HG02970 (cell line): ENCODE results near the gene PDGFA.

ENCODE experiments used
- ATAC-seq: cut with Tn5 transposase; IDR thresholded peaks from one replicate; pipeline ENCODE4 v1.9.1; 2021; ENCODE audit warnings: mild to moderate bottlenecking, moderate library complexity, moderate number of reproducible peaks; ENCODE audit not compliant: unreplicated experiment, low FRiP score

The PDGFA gene

DNA sequence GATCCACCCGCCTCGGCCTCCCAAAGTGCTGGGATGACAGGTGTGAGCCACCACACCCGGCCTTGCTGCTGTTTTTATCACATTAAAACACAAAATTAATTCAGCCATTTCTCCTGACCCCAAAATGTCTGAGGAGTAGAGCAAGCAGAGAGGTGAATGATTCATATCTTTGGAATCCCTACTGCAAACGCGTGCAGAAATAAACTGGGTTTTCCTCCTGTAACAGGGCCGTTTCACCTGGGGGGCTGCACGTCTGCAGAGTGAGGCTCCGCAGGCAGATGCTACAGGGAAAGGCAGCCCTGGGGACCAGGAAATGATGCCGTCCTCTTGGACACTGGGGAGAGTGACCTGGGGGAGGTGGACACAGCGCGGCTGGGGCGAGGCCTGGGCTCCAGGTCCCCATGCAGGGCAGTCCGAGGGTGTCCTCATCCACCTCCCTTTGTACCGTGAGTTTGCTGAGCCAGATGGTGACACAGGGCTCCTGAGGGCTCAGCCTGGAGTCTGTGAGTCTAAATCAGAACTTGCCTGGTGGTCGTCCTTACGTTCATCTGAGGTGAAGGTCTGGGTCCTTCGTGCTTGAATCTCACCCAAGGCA lies 41.9 kb downstream of the PDGFA start:
- ATAC-seq, result no peak

DNA sequence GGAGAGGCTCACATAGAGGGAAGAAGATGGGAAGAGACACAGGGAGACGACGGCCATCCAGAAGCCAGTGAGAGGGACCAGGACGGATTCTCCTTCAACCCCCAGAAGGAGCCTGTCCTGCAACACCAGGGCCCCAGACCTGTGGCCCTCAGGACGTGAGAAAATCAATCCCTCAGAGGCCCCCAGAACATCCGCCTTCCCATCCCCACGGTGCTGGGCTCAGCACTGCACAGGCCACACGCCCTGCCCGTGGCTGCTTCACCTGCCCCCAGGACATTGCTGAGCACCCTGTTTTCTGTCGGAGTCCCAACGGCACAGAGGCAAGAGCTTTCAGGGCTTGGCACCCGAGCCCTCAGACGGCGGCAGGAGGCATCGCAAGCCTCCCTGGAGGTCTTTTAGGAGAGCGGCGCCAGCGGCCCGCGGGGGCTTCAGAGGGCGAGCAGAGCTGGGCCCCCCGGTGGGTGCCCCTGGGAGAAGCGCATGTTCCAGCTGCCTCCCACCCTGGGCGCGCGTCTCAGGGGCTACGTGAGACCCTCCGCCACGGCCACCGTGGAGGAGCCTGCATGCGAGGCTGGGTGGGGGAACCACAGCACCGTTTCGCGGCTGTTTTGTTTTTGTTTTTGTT lies 42.8 kb downstream of the PDGFA start:
- no peak for ATAC-seq

DNA sequence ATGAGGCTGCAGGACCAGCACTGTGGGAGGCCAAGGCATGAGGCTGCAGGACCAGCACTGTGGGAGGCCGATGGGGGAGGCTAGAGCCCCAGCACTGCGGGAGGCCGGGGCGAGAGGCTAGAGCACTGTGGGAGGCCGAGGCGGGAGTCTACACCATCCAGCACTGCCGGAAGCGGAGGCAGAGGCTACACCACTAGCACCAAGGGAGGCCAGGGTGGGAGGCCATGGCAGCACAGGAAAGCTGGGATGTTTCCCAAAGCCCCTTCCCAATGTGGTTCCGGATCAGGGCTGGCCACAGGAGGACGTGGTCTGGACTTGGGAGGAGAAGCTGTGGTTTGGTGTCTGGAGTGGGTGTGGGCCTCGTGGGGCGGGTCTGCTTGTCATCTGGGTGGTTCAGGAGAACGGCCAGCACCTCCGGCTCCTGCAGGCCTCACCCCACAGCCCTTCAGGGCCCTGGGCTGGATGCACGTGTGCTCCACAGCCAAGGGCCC lies 43.6 kb downstream of the PDGFA start:
- ATAC-seq, result no peak

DNA sequence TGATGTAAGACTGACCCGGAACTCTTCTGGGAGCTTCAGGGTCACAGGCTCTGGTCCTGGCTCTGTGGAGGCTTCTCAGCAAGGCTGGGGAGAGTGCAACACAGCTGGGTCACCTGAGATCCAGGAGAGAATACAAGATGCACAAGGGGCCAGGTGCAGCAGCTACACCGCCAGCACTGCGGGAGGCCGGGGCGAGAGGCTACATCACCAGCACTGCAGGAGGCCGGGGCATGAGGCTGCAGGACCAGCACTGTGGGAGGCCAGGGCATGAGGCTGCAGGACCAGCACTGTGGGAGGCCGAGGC lies 44.3 kb downstream of the PDGFA start:
- no peak for ATAC-seq

DNA sequence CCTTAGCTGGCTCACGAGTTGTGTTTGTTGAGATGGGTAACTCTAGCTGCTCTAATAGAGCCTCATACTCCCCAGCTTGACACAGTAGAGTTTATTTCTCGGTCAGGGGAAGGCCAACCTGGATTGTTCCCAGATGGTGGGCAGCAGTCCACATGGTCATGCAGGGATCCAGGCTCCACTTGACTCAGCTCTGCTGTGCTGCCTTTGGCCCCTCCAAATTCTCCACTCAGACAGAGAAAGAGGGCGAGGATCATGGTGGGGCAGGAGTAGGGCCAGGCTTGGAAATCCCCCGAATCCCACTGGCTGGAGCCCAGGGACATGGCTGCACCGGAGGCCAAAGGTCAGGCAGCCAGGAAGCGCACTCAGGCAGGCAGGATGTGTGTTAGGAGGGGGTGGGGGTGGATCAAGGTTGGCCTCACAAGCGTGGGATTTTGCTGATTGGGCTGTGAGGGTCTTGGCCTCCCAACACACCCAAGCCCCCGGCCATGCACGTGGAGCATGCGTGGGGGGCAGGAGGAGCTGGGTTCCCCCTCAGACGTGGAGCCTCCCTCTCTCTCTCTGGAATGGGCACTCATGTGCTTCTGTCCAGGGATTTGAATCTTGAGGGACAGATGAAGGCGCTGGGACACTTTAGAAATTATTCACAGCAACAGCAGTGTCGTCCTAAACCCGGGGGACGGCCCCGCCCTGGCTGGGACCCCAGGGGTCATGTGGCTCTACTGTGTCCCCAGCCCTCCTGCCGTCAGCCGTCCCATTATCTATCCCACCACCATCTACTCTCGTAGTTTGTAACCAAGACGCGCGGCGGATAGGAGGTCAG lies 44.8 kb downstream of the PDGFA start:
- no peak for ATAC-seq

DNA sequence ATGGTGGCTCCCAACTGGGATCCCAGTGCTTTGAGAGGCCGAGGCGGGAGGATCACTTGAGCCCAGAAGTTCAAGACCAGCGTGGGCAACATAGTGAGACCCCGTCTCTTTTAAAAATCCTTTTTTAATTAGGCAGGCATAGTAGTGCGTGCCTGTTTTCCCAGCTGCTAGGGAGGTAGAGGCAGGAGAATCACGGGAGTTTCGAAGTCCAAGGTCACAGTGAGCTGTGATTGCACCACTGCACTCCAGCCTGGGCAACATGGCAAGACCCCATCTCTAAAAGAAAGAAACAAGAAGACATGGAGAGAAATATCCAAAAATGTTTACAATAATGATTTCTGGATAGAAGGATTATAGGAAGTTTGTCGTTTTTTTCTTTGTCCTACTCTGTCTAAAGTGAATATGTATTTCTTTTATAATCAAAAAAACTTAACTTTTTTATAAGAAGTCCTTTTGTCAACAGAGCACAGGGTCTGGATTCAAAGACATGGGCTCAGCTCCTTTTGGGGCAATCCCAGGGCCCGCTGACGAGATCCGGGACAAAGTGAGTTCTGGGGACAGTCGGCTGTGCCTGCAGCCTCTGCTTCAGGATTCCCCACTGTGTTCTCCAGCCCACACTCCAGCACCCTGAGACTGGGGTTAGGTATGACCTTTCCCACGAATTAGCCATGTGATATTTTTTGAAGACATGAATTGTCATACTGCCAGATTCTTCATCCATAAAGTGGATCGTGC lies 45.6 kb downstream of the PDGFA start:
- ATAC-seq, result no peak

DNA sequence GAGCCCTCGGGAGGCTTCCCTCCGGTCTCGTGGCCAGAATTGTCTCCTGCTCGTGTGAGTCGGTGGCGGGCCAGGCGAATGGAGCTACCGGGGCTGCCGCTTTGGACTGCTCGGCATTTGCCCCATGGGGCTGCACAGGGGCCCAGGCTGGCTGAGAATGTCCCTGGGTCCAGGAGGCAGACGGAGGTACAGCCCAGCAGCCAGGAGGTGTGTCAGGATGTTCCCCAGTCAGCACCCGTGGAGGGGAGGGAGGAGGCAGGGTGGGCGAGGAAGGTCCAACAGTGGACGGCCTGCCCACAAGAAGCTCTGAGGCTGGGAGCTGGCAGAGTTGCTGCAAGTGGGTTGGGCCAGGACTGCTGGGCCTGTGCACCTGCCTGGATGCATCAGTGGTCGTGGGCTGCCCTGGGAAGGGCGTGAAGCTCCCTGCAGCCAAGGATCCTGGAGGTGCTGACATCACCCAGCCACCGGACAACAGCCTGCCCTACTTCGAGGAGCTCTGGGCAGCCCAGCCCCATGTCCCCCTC lies 46.4 kb downstream of the PDGFA start:
- no peak for ATAC-seq

DNA sequence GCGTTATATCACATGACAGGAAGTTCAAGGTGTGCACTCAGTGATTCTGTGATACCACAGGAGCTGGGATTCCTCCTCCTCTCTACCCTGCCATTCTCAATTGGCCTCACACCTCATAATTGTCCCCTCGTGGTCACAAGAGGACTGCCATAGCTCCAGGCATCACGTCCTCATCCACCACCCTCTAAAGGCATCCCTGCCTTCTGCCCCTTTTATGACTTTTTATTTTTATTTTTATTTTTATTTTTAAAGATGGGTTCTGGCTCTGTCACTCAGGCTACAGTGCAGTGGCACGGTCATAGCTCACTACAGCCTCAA lies 47.0 kb downstream of the PDGFA start:
- ATAC-seq, result no peak

DNA sequence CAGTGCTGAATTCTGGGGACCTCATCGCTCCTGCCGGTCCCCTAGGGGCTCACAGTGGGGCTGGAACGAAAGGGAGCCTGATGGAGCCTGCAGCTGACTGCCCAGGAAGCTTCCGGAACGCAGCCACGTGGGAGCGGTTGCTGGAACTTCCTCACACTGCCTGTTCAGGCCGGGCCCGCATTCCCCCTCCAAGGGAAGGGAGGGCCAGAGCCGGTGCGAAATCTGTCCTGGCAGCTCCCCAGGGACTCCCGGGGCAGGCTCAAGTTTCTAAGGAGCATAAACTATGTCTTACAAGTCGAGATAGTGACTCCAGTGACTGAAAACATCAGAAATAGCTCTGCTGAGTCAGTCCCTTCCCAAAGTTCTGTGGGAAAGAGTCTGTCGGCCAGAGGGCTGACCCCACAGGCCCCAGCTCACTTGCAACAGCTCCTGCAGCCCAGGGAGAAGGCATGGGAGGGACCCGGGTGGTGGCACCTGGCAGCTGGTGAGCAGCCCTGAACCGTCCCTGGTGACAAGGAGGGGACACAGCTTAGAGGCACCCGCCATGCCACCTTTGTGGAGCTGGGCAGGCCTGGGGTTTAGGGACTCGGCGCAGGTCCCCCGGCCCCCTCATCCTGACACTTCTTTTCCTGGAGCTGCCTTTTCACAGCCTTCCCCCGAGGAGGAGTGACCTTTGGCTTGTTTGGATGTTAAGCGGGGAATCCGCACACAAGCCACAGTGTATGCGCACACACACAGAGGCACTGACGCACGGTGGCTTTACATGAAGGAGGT lies 47.6 kb downstream of the PDGFA start:
- no peak for ATAC-seq

DNA sequence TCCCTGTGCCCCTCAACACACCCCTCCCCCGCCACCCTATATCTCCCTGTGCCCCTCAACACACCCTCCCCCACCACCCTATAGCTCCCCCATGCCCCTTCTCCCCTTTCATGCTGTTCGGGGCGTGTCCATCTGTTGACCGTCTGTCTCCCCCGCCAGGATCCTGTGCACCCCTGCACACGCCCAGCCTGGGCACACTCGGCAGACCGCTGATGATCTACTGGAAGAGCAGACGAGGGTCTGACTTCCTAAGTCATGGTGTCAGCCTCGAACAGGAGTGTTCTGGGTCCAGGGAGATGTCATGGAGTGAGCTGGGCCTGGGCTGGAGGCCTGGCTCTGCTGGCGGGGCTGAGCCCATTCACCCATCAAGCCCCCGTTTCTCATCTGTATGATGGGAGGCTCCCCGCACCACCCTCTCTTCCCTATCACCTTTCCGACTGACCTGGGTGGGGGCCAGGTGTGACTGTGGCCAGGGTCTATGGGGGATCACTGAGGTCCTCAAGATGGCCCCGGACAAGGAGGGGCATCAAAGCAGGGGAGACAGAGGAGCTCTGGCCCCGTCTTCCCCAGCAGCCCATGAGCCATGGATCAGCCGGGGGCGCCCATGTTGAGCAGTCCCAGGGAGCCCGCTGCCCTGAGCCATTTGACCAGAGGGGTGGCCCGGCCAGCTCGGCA lies 48.3 kb downstream of the PDGFA start:
- no peak for ATAC-seq

DNA sequence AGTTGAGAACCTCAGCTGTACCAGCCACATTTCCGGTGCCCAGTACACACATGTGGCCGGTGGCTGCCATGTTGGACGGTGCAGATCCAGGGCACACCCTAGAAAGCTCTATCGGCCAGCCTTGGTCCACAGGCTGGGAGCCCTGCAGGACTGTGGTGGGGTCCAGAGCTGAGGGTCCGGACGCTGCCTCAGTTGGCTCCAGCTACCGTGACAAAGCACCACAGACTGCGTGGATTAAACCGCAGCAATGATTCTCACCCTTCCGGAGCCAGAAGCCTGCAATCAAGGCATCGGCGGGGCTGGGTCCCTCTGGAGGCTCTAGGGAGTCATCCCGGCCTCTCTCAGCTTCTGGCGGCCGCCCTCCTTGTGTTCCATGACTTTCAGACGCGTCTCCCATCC lies 50.1 kb downstream of the PDGFA start:
- no peak for ATAC-seq

DNA sequence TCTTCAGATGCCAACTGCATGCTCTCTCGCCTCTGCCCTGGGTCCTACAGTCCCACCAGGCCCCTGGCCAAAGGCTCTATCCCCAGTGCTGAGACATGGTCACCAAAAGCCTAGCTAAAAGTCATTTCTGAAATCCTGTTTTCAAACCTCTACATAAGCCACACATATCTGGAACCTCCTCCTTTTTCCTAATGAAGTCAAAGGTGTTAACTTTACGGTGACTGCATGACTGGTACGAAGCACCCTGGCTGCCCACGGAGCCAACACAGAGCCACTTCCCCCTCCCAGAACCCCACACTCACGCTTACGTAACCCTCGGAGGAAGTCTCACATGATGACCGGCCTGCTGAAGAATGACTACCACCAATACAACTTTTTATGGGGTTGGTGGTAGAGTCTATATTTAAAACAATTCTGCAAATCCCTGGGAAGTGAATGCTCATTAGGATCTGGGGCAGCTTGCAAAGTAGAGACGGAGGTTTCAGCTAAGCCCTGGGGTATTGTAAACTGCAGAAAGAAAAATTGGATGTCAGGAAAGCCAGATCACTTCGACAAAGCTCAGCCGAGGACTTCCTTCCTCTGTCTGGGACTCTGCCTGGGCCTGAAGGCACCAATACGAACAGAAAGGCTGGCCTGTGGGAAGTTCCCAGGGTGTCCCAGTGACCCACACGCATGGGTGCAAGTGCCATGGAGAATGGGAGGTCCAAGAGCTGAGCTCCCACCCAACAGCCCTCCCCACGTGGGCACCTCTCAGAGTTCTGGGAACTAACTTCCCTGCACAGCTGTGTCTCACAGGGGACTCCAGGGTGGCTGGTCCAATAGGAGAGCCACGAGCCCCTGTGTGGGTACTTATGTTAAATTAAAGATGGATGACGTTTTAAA lies 50.7 kb downstream of the PDGFA start:
- no peak for ATAC-seq

DNA sequence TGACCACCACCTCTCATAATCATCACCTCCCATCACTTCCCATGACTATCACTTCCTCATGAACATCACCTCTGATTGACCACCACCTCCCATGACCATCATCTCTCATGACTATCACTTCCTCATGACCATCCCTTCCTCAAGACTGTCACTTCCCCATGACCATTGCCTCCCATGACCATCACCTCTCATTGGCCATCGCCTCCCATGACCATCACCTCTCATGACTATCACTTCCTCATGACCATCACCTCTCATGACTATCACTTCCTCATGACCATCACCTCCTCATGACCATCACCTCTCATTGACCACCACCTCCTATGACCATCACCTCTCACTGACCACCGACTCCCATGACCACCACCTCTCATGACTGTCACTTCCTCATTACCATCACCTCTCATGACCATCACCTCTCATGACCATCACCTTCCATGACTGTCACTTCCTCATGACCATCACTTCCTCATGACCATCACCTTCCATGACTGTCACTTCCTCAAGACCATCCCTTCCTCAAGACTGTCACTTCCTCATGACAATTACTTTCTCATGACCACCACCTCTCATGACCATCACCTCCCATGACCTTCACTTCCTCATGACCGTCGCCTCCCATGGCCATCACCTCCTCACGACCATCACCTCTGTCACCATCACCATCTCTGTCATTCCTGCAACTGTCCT lies 51.6 kb downstream of the PDGFA start:
- no peak for ATAC-seq

DNA sequence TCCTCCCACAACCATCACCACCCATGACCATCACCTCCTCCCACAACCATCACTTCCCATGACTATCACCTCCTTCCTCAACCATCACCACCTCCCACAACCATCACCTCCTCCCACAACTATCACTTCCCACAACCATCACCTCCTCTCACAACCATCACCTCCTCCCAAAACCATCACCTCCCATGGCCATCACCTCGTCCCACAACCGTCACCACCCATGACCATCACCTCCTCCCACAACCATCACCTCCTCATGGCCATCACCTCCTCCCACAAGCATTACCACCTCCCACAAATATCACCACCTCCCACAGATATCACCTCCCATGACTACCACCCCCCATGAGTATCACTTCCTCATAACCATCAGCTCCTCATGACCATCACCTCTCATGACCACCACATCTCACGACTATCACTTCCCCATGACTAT lies 52.2 kb downstream of the PDGFA start:
- no peak for ATAC-seq

DNA sequence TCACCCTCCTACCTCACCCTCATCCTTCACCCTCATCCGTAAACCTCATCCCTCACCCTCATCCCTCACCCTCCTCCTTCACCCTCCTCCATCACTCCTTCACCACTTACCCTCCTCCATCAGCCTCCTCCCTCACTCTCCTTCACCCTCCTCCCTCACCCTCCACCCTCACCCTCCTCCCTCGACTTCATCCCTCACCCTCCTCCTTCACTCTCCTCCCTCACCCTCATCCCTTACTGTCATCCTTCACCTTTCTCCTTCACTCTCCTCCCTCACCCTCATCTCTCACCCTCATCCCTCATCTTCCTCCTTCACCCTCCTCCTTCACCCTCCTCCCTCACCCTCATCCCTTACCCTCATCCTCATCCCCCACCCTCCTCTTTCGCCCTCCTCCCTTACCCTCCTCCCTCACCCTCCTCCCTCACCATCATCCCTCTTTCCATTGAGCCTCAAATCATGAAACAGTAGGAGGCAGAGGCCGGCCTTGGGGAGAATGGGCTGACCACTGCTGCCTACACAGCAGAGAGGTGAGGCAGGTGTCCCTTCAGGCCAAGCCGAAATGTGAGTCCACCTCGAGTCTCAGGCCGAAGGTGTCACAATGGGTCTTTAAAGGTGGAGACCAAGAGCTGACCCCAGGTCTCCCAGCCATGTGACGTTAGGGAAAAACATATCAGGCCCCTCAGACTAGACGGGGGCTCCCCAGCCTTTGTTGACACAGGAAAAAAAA lies 53.0 kb downstream of the PDGFA start:
- no peak for ATAC-seq

DNA sequence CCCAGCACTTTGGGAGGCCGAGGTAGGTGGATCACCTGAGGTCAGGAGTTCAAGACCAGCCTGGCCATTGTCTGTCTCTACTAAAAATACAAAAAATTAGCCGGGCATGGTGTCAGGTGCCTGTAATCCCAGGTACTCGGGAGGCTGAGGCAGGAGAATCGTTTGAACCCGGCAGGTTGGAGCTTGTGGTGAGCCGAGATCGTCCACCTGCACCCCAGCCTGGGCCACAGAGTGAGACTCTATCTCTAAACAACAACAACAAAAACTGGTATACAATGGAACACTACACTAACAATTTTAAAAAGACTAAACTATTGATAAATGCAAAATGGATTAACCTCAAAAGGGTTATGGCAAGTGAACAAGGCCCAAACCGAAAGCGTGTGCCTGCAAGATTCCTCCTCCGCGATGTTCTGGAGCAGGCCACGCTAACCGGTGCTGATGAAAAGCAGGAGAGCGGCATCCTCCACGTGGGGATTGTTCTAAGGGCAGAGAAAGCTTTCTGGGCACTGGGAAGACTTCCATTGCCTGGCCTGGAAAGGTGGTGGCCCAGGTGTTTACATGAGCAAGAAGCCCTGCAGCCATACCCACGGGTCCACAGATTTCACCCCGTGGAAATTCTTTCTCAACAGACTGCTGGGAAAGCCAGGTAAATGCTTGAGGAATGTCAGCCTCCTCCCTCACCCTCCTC lies 53.8 kb downstream of the PDGFA start:
- ATAC-seq, result no peak
